GM23338 (cell line): ENCODE data around the gene PLAC8. TPM values are rescaled to one million over a fixed set of nuclear protein-coding genes. Genes with fewer than 3 reads are reported as not detected.

ENCODE experiments used
- ATAC-seq: fragments of 200-7000 bp; cut with Tn5 transposase; 3 replicates; pipeline ENCODE4 v1.9.1; 2020
- DNase-seq: peaks from one replicate; pipeline ENCODE4 v3.0.0-alpha.2; 2015; ENCODE audit warnings: low spot score
- H2AFZ ChIP-seq: fragments of 200-600 bp; sonication (generic); 2 replicates; pipeline ENCODE4 v1.8.0; 2016; ENCODE audit warnings: antibody characterized with exemption, mild to moderate bottlenecking, moderate library complexity
- H3F3A ChIP-seq: fragments of 200-600 bp; sonication (generic); replicated peaks from 2 replicates; pipeline ENCODE4 v1.8.0; 2017; ENCODE audit warnings: antibody characterized with exemption, mixed run types, low read depth
- H3K27ac ChIP-seq: fragments of 200-600 bp; sonication (generic); 2 replicates; pipeline ENCODE4 v1.6.1; 2016; ENCODE audit warnings: low read depth
- H3K27me3 ChIP-seq: fragments of 200-600 bp; sonication (generic); 2 replicates; pipeline ENCODE4 v1.8.0; 2016; ENCODE audit warnings: mild to moderate bottlenecking, mixed run types, moderate library complexity; ENCODE audit not compliant: insufficient read depth
- H3K36me3 ChIP-seq: fragments of 200-600 bp; sonication (generic); 2 replicates; pipeline ENCODE4 v1.8.0; 2016; ENCODE audit warnings: mild to moderate bottlenecking; ENCODE audit not compliant: insufficient read depth
- H3K4me1 ChIP-seq: fragments of 200-600 bp; sonication (generic); 2 replicates; pipeline ENCODE4 v1.8.0; 2016; ENCODE audit warnings: mild to moderate bottlenecking, moderate library complexity; ENCODE audit not compliant: insufficient read depth
- H3K4me2 ChIP-seq: fragments of 200-600 bp; sonication (generic); 2 replicates; pipeline ENCODE4 v1.7.1; 2017; ENCODE audit warnings: mixed run types
- H3K4me3 ChIP-seq: fragments of 200-600 bp; sonication (generic); 2 replicates; pipeline ENCODE4 v1.6.1; 2016; ENCODE audit warnings: mixed run types
- H3K79me2 ChIP-seq: fragments of 200-600 bp; sonication (generic); replicated peaks from 2 replicates; pipeline ENCODE4 v1.8.0; 2017; ENCODE audit warnings: mild to moderate bottlenecking; ENCODE audit not compliant: insufficient read depth
- H3K9me2 ChIP-seq: fragments of 200-600 bp; sonication (generic); 2 replicates; pipeline ENCODE4 v1.8.0; 2017; ENCODE audit not compliant: insufficient read depth
- H4K20me1 ChIP-seq: fragments of 200-600 bp; sonication (generic); replicated peaks from 2 replicates; pipeline ENCODE4 v1.8.0; 2017; ENCODE audit warnings: mild to moderate bottlenecking; ENCODE audit not compliant: insufficient read depth
- H3K27ac Mint-ChIP-seq: 2 replicates; pipeline ENCODE4 v1.8.0; 2020; ENCODE audit warnings: inconsistent platforms, mild to moderate bottlenecking, moderate library complexity, mixed read lengths
- H3K27me3 Mint-ChIP-seq: 3 replicates; pipeline ENCODE4 v1.8.0; 2022; ENCODE audit warnings: low read depth, mild to moderate bottlenecking, moderate library complexity, mixed read lengths, inconsistent platforms; ENCODE audit not compliant: insufficient read depth, poor library complexity
- H3K36me3 Mint-ChIP-seq: 3 replicates; pipeline ENCODE4 v1.8.0; 2021; ENCODE audit warnings: low read depth, mild to moderate bottlenecking, inconsistent platforms, moderate library complexity, mixed read lengths
- H3K4me1 Mint-ChIP-seq: 3 replicates; pipeline ENCODE4 v1.8.0; 2020; ENCODE audit warnings: mild to moderate bottlenecking, inconsistent platforms, mixed read lengths
- H3K4me3 Mint-ChIP-seq: 3 replicates; pipeline ENCODE4 v1.8.0; 2021; ENCODE audit warnings: moderate library complexity, mild to moderate bottlenecking, inconsistent platforms, mixed read lengths
- H3K9me3 Mint-ChIP-seq: 3 replicates; pipeline ENCODE4 v1.8.0; 2020; ENCODE audit warnings: moderate library complexity, mild to moderate bottlenecking, inconsistent platforms, mixed read lengths
- CREB1 ChIP-seq: fragments of 250-450 bp; sonication (Bioruptor Pico); IDR thresholded peaks from 2 replicates; pipeline ENCODE4 v1.5.0; 2020; ENCODE audit warnings: low read depth, mild to moderate bottlenecking, moderate library complexity
- EZH2 ChIP-seq: fragments of 200-600 bp; sonication (generic); IDR thresholded peaks from one replicate; pipeline ENCODE4 v1.8.0; 2017; ENCODE audit warnings: antibody characterized with exemption, mild to moderate bottlenecking, low read depth; ENCODE audit not compliant: unreplicated experiment
- EZH2phosphoT487 ChIP-seq: fragments of 200-600 bp; sonication (generic); IDR thresholded peaks from one replicate; pipeline ENCODE4 v1.8.1; 2018; ENCODE audit warnings: antibody characterized with exemption; ENCODE audit not compliant: unreplicated experiment
- JUNB ChIP-seq: IDR thresholded peaks from one replicate; pipeline ENCODE4 v1.6.1; 2016; ENCODE audit warnings: antibody characterized with exemption; ENCODE audit not compliant: unreplicated experiment
- NANOG ChIP-seq: IDR thresholded peaks from 2 replicates; pipeline ENCODE4 v1.6.1; 2016; ENCODE audit warnings: antibody characterized with exemption, borderline replicate concordance
- POLR2AphosphoS5 ChIP-seq: IDR thresholded peaks from 2 replicates; pipeline ENCODE4 v1.6.1; 2016; ENCODE audit warnings: antibody characterized with exemption, low read depth
- STAT1 ChIP-seq: IDR thresholded peaks from one replicate; pipeline ENCODE4 v1.6.1; 2016; ENCODE audit warnings: antibody characterized with exemption; ENCODE audit not compliant: unreplicated experiment
- ZNF114 ChIP-seq: fragments of 250-450 bp; sonication (Bioruptor Pico); IDR thresholded peaks from 2 replicates; pipeline ENCODE4 v1.5.0; 2020; ENCODE audit warnings: mild to moderate bottlenecking, moderate library complexity
- ZNF331 ChIP-seq: fragments of 250-450 bp; sonication (Bioruptor Pico); IDR thresholded peaks from 2 replicates; pipeline ENCODE4 v1.5.0; 2020; ENCODE audit warnings: low read depth, mild to moderate bottlenecking, moderate library complexity
- polyA plus RNA-seq: library from polyadenylated mRNA; unstranded; fragments of >200 nt; fragmentation: Nextera tagmentation; extraction: Ambion mirVana; gene quantifications from 2 replicates; pipeline ENCODE4 v1.2.1, GENCODE V29; 2016
- total RNA-seq: library from RNA; depleted of rRNA; stranded (reverse); fragments of >200 nt; shearing (Covaris generic); gene quantifications from 2 replicates; pipeline ENCODE4 v1.2.3, GENCODE V29; 2014
- TF ChIP-seq, protein P1 (sequence below): IDR thresholded peaks from one replicate; pipeline ENCODE4 v1.6.1; 2018; ENCODE audit warnings: antibody characterized with exemption; ENCODE audit not compliant: unreplicated experiment
- TF ChIP-seq, protein P2 (sequence below): fragments of 250-450 bp; sonication (Bioruptor Pico); IDR thresholded peaks from 2 replicates; pipeline ENCODE4 v1.5.0; 2020; ENCODE audit warnings: mild to moderate bottlenecking, moderate library complexity
- TF ChIP-seq, protein P3 (sequence below): IDR thresholded peaks from 2 replicates; pipeline ENCODE4 v1.6.1; 2016; ENCODE audit warnings: antibody characterized with exemption
- TF ChIP-seq, protein P4 (sequence below), 2 experiments: fragments of 200-600 bp in 1 of 2; sonication (generic) in 1 of 2; conservative IDR thresholded peaks; 2 replicates each; pipeline versions ENCODE4 v1.5.1 to v1.6.1; 2016 to 2017; ENCODE audit warnings: antibody characterized with exemption in 2 of 2, low read depth in 2 of 2, mild to moderate bottlenecking in 2 of 2, moderate library complexity in 1 of 2

The PLAC8 gene
- total and polyA plus RNA-seq, 2 experiments from 2014 or later = 0.83 to 1.6 TPM

DNA sequence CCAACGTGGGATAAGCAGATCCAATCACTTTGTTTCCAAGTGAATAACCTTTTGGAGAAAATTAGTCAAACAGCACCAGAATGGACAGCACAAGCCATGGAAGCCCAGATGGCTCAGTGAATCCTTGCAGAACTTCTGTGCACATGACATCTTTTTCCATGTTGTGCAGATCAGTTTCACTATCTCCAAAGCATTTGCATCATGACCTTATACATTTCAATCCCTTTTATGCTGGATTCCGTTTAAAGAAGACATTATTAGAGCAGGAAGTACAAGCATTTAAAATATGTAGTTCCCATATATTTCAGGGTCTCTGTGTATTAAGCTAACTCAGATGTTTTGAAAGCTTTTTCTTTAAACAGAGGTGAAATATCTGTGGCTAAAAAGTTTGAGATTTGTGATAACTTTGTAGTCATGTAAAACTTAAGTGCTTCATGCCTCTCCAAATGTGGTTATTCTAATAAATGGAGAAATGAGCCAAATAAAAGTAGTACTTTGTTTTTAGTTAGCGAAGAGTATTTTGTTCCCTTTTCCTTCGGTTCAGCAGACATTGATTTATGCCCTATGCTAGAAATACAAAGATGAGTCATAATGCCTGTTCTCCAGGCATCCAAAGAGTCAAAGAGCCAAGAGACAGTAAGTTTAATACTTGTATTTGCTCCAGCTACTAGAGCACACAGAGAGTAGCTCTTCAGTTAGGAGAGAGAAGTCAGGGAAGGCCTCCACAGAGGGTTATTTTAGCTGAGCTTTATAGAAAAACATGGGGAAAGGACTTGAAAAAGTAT is 39.0 kb downstream of the PLAC8 start:
- Histone ChIP-seq H3K4me2 (no peak overlapping the region), H3K4me1 (no peaks in the 10 kb centered on the region), H3K27me3 (no peaks in the 10 kb centered on the region)

More for the DNA sequence above, 39.0 kb downstream of the PLAC8 start:
- Histone ChIP-seq H2AFZ (no peak overlapping the region), H3K4me3 (no peak overlapping the region), H4K20me1 (no peaks in the 10 kb centered on the region), H3K27ac (no peak overlapping the region), H3K36me3 (peaks cover 8% of the 10 kb centered on the region), H3K79me2 (no peaks in the 10 kb centered on the region), H3K9me2 (no peaks in the 10 kb centered on the region), H3F3A (no peaks in the 10 kb centered on the region)
- Mint-ChIP-seq H3K9me3 (no peaks in the 10 kb centered on the region), H3K36me3 (peaks cover 15% of the 10 kb centered on the region), H3K27ac (no peak overlapping the region), H3K4me1 (no peaks in the 10 kb centered on the region), H3K4me3 (no peak overlapping the region), H3K27me3 (peaks cover 3% of the 10 kb centered on the region)
- TF ChIP-seq, protein P1, sequence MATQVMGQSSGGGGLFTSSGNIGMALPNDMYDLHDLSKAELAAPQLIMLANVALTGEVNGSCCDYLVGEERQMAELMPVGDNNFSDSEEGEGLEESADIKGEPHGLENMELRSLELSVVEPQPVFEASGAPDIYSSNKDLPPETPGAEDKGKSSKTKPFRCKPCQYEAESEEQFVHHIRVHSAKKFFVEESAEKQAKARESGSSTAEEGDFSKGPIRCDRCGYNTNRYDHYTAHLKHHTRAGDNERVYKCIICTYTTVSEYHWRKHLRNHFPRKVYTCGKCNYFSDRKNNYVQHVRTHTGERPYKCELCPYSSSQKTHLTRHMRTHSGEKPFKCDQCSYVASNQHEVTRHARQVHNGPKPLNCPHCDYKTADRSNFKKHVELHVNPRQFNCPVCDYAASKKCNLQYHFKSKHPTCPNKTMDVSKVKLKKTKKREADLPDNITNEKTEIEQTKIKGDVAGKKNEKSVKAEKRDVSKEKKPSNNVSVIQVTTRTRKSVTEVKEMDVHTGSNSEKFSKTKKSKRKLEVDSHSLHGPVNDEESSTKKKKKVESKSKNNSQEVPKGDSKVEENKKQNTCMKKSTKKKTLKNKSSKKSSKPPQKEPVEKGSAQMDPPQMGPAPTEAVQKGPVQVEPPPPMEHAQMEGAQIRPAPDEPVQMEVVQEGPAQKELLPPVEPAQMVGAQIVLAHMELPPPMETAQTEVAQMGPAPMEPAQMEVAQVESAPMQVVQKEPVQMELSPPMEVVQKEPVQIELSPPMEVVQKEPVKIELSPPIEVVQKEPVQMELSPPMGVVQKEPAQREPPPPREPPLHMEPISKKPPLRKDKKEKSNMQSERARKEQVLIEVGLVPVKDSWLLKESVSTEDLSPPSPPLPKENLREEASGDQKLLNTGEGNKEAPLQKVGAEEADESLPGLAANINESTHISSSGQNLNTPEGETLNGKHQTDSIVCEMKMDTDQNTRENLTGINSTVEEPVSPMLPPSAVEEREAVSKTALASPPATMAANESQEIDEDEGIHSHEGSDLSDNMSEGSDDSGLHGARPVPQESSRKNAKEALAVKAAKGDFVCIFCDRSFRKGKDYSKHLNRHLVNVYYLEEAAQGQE = no peak
- TF ChIP-seq, protein P2, sequence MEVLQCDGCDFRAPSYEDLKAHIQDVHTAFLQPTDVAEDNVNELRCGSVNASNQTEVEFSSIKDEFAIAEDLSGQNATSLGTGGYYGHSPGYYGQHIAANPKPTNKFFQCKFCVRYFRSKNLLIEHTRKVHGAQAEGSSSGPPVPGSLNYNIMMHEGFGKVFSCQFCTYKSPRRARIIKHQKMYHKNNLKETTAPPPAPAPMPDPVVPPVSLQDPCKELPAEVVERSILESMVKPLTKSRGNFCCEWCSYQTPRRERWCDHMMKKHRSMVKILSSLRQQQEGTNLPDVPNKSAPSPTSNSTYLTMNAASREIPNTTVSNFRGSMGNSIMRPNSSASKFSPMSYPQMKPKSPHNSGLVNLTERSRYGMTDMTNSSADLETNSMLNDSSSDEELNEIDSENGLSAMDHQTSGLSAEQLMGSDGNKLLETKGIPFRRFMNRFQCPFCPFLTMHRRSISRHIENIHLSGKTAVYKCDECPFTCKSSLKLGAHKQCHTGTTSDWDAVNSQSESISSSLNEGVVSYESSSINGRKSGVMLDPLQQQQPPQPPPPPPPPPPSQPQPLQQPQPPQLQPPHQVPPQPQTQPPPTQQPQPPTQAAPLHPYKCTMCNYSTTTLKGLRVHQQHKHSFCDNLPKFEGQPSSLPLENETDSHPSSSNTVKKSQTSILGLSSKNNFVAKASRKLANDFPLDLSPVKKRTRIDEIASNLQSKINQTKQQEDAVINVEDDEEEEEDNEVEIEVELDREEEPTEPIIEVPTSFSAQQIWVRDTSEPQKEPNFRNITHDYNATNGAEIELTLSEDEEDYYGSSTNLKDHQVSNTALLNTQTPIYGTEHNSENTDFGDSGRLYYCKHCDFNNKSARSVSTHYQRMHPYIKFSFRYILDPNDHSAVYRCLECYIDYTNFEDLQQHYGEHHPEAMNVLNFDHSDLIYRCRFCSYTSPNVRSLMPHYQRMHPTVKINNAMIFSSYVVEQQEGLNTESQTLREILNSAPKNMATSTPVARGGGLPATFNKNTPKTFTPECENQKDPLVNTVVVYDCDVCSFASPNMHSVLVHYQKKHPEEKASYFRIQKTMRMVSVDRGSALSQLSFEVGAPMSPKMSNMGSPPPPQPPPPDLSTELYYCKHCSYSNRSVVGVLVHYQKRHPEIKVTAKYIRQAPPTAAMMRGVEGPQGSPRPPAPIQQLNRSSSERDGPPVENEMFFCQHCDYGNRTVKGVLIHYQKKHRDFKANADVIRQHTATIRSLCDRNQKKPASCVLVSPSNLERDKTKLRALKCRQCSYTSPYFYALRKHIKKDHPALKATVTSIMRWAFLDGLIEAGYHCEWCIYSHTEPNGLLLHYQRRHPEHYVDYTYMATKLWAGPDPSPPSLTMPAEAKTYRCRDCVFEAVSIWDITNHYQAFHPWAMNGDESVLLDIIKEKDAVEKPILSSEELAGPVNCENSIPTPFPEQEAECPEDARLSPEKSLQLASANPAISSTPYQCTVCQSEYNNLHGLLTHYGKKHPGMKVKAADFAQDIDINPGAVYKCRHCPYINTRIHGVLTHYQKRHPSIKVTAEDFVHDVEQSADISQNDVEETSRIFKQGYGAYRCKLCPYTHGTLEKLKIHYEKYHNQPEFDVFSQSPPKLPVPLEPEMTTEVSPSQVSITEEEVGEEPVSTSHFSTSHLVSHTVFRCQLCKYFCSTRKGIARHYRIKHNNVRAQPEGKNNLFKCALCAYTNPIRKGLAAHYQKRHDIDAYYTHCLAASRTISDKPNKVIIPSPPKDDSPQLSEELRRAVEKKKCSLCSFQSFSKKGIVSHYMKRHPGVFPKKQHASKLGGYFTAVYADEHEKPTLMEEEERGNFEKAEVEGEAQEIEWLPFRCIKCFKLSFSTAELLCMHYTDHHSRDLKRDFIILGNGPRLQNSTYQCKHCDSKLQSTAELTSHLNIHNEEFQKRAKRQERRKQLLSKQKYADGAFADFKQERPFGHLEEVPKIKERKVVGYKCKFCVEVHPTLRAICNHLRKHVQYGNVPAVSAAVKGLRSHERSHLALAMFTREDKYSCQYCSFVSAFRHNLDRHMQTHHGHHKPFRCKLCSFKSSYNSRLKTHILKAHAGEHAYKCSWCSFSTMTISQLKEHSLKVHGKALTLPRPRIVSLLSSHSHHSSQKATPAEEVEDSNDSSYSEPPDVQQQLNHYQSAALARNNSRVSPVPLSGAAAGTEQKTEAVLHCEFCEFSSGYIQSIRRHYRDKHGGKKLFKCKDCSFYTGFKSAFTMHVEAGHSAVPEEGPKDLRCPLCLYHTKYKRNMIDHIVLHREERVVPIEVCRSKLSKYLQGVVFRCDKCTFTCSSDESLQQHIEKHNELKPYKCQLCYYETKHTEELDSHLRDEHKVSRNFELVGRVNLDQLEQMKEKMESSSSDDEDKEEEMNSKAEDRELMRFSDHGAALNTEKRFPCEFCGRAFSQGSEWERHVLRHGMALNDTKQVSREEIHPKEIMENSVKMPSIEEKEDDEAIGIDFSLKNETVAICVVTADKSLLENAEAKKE (CRISPR knock-in tag) = no peak
- TF ChIP-seq NANOG (no peak), ZNF331 (CRISPR knock-in tag) (no peak), EZH2phosphoT487 (no peak), ZNF114 (CRISPR knock-in tag) (no peak), EZH2 (no peak), POLR2AphosphoS5 (no peak), CREB1 (CRISPR knock-in tag) (no peak), STAT1 (no peak), JUNB (no peak)
- TF ChIP-seq, protein P3, sequence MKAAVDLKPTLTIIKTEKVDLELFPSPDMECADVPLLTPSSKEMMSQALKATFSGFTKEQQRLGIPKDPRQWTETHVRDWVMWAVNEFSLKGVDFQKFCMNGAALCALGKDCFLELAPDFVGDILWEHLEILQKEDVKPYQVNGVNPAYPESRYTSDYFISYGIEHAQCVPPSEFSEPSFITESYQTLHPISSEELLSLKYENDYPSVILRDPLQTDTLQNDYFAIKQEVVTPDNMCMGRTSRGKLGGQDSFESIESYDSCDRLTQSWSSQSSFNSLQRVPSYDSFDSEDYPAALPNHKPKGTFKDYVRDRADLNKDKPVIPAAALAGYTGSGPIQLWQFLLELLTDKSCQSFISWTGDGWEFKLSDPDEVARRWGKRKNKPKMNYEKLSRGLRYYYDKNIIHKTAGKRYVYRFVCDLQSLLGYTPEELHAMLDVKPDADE = no peak
- TF ChIP-seq, protein P4, sequence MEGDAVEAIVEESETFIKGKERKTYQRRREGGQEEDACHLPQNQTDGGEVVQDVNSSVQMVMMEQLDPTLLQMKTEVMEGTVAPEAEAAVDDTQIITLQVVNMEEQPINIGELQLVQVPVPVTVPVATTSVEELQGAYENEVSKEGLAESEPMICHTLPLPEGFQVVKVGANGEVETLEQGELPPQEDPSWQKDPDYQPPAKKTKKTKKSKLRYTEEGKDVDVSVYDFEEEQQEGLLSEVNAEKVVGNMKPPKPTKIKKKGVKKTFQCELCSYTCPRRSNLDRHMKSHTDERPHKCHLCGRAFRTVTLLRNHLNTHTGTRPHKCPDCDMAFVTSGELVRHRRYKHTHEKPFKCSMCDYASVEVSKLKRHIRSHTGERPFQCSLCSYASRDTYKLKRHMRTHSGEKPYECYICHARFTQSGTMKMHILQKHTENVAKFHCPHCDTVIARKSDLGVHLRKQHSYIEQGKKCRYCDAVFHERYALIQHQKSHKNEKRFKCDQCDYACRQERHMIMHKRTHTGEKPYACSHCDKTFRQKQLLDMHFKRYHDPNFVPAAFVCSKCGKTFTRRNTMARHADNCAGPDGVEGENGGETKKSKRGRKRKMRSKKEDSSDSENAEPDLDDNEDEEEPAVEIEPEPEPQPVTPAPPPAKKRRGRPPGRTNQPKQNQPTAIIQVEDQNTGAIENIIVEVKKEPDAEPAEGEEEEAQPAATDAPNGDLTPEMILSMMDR (conservative IDR thresholded peaks at IDR 0.05; ENCODE audit: low read depth in 2 of 2) = no peak
- no peak for DNase-seq
- ATAC-seq = no peak
